GM18511 (cell line): Measurements from ENCODE around the gene KDM6B.

Experiments
- ATAC-seq: cut with Tn5 transposase; IDR thresholded peaks from one replicate; pipeline ENCODE4 v1.9.1; 2021; ENCODE audit warnings: mild to moderate bottlenecking, moderate library complexity; ENCODE audit not compliant: unreplicated experiment

The KDM6B gene

GRCh38 chr17:7867881-7868329, 33.9 kb downstream of the KDM6B start:
- ATAC-seq: no peak

DNA sequence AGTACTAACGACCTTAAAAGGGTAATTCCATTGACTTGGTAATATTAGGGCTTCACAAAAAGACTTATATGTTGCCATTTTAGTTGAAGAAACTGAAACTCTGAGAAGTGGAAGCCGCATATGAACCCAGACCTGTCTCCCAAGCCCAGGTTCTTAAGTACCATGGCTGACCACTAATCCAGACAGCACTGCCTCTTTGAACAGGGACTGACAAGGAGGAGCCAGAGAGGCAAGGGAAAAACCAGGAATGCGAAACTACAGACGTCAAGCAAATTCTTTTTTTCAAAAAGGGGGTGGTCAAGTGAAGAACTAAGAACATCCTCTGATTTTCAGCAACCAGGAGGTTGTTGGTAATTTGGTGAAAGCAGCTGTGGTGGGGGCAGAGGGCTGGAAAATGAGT, 39.0 kb downstream of the KDM6B start:
- no peak for ATAC-seq

- ATAC-seq: no peak
Measured at GRCh38 chr17:7875804-7876370, 41.9 kb downstream of the KDM6B start.

DNA sequence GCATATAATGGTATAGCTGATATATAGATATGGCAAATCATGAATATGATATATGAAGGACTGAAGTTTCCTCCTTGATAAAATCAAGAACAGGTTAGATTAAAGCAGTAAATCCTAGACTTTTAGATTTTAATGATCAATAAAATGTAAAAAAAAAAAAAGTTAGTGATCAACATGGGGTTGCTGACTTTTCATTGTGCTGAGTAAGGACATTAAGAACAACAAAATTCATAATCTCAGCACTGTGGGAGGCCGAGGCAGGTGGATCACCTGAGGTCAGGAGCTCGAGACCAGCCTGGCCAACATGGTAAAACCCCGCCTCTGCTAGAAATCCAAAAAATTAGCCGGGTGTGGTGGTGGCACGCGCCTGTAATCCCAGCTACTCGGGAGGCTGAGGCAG, 44.2 kb downstream of the KDM6B start:
- no peak for ATAC-seq

DNA sequence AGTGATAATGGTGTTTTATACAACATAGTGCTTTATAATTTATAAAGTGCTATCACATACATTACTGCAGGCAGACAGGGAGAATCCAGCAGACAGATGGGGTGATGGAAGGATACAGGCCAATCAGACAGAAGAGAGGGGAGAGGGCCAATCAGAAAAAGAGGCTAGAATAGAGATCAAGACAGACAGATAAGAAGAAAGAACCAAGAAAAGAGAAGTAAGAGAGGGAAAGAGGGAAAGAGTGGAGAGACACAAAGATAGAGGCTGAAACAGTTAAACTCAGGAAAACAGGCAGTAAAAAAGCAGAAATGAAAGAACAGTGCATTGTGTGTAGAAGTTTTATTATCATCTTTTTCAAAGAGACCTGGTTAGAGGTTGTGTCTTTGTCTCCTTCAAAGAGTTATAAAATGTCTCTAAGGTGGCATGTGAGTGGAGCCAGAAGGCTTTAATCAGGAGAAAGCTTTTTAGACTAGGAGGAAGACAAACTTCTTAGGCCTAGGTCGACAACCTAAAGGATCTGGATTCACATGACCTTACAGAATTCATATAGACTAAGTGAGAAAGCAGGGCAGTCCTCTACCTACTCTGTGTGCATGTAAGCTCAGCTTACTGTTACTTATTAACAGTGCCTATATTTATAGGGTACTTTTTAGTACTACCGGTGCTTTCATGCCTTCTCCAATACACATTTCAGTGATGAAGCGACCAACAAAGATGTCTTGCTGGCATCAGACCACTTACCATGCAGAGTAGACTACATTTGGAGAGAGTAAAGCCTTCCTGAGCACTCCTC, 46.3 kb downstream of the KDM6B start:
- no peak for ATAC-seq

DNA sequence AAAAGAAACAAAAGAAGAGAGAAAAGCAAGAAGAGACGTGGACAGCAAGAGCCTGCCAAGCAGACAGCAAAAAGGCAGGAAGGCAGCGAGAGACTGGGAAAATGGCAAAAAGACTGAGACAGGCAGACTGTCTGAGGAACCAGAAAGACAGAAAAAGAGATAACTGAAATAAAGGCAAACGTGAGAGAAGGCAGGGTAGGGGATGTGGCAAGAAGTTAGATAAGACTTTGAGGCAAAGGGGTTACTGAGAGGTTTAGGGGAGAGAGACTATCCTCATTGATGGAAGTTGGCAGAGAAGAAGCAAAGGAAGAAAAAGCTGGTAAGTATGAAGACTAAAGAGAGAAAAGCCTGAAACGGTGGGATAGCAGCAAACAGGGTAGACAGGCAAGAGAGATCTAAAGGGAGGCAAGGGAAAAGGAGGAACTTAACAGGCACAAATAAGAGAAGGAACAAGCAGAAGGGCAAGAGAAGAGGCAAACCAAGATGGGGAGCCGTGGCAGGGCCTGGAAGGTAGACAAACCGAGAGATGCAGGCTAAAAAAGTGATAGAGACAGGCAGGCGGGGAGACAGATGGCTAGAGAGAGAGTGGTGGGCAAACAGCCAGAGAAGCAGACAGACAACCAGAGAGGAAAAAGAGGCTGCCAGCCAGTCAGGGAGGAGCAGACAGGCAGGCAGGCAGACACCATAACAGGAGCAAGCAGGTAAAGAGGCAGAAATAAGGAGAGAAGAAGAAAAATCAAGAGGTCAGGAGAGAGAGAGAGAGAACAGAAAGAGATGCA, 47.4 kb downstream of the KDM6B start:
- ATAC-seq: no peak

DNA sequence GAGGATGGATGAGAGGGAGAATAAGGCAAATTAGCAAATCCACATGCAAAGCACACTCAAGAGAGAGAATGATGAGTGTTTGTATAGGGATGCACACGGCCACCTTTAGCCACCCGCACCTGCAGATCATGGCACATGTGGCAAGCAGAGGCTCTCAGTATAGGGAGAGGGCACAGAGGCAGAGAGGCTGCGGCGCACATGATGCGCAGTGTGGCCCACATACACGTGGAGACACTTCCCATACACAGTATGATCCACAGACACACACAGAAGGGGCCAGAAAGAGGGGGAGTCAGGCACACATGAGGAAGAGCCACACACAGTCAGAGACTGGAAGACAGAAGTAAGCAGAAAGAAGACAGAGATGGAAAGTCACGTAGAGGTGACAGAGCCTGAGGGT, 48.1 kb downstream of the KDM6B start:
- ATAC-seq: no peak

- ATAC-seq: no peak
Measured at GRCh38 chr17:7882629-7883028, 48.6 kb downstream of the KDM6B start.
